ENCODE results near the gene ECSCR.

The ECSCR gene

DNA sequence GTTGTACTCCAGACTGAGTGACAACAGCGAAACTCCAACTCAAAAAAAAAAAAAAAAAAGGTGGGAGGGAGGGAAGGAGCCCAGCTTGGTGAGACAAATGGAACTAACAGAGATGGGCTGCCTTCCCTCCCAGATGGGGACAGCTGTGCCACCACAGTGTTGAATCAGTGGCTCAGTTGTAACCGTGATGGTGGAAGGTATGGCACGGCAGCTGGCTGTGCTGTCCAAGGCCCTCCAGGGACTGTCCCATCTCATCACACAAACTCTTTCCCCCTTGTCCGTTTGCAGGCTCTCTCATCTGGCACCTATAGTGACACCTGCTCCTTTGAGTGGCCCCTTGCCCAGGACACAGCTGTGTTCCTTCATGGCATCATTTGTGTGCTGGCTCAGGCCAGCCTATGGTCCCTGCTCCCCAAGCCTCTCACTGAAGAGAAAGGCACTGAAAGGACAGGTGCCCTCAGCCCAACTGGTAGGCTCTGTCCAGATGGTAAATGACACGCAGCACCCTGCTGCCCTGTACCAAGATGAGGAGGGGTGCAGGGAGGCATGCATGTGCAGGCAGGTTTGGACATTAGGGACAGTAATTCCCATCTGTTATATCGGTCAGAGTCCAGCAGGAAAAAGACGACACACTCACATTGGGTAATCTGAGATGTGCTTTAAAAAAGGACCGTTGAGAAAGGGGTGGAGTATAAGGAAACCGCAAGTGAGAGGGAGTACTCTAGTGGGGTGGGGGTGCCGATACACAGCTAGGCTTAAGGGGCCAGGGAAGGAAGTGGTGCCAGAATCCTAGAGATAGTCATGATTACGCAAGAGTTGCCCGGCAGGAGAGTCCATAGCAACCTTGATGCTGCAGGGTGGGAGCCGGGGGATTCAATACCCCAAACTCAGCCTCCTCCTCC is 12.6 kb upstream of the ECSCR start:
- no peak for DNase-seq

DNA sequence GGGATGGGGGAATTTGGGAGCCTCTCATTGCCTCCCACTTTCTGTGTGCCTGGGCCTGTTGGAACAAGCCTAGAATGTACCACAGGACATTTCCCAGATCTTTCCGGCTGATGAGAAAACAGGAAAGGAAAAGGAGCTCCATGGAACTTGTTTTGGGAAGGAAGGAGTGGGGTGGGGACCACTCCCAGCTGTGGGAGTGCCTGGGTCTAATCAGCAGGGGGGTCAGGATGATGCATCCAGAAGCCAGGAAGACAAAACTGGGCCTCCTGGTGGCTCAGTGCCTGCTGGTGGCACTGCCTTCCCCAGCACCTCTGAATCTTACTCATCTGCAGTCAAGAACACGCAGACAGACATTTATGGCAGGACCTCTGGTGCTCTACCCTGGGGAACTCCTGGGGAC is 11.0 kb upstream of the ECSCR start:
- DNase-seq = no peak

DNA sequence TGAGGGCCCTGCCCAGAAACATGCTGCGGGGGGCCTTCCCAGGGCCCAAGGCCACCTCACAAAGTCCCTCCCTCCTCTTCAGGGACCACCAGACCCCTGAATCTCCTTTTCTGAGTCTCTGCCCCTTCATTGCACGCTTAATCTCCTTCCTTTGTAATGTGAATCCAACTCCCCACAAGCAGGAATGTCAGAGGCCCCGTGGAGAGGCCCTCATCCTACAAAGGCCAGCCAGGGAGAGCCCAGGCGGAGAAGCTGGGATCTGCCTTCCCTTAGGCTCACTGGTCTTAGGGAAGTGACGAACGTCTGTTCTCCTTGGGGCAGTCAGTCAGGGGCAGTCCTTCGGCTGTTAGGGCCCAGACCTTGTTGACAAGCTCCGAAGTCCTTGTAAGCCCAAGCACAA is 10.6 kb upstream of the ECSCR start:
- DNase-seq = no peak

DNA sequence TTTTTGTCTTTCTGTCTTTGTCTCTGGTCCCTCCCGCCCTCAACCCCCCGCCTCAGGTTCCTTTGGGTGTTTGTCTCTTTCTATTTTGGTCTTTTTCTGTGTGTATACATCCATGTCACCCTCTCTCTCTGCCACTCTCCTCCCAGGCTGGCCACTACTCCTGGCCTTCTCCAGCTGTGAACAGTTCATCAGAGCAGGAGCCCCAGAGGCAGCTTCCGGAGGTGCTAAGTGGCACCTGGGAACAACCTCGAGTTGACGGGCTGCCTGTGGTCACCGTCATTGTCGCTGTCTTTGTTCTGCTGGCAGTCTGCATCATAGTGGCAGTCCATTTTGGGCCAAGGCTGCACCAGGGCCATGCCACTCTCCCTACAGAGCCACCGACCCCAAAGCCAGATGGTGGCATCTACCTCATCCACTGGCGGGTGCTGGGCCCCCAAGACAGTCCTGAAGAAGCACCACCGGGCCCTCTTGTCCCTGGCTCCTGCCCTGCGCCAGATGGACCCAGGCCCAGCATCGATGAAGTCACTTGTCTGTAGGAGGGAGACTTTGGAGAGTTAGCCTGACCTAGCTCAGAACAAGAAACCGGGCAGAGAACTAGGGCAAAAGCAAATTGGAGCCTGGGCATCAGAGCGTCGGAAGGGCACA is 10.0 kb upstream of the ECSCR start:
- DNase-seq = no peak

DNA sequence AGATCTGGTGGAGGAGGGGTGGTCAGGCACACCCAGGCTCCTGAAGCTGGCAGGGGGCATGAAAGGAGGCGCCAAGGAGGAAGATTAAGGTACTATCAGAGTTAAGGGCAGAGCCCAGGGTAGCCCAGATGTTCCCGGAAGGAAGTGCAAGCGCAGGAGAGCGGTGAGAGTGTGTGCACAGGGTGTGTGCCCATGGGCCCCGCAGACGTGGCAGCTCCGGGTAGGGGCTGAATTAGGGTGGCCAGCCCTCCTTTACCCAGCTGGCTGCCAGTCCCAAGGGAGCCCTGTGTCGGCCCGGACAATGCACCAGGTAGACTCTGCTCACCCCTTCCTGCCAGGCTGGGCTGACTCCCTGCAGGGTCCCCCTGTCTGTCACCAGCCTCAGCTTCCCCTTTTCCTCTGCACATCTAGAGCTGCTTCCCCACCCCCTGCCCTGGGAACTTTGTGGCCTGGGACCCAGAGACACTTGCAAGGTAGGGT is 8.3 kb upstream of the ECSCR start, which contains the start of gene SMIM33:
TSS of gene SMIM33 (plus strand) at position 184 of the 480 bp plus-strand sequence. CDS start at position 302, 118 bp downstream.
- DNase-seq = no peak

DNA sequence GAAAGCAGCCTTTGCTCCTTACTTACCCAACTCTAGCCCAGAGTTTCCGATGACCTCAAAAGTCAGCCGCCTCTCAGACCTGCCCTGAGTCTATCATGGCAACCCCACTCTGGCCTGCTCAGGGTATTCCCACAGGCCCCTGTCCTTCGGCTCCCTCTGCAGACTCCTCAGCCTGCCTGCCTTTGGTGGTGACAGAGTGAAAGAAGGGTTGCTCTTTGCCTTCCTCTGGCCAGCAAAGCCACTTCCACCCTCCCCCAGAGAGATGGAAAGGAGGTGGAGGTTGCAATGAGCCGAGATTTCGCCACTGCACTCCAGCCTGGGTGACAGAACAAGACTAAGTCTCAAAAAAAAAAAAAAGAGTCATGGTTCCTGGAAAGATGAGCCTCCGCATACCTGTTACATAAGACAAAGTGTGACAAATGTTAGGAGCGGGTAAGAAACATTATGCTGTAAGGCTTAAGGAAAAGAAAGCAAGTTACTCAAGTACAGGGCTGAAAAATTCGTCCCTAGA is 5.9 kb upstream of the ECSCR start:
- DNase-seq = no peak

DNA sequence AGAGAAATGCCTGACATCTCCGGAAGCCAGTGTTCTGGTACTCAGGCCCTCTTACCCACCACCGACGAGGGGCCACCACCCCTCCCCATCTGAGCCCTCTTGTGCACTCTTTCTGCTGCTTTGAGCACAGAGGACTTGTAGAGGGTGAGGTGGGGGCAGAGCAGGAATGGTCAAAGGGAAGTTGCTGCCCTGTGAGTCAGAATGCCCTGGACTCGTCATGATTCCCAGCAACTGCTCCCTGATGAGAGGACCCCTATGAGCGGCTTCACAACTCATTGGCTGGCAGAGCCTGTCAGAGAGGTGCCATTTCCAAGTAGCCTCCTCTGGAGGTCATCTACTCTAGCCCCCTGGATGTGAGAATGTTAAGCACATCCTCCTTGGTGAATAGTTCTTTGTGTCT is 845 bp downstream of the ECSCR start:
- no peak for DNase-seq

DNA sequence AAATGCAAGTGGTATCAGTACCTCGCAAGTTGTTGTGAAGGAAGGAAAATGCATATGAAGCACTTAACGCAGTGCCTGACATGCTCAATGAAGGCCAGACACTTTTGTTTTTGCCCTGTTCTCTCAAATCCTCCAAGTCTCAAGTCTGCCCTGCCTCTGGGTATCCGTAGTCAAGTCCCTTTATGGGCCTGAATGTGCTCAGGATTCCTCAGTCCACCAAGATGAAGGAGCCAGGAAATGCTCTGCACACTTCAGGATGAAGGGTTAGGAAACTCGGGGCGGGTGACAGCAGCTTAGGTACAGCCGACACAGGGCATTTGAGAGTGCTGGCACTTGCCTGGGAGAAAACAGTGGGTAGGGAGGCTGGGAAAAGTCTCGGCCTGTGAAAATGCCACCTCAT is 1.4 kb downstream of the ECSCR start:
- no peak for DNase-seq

DNA sequence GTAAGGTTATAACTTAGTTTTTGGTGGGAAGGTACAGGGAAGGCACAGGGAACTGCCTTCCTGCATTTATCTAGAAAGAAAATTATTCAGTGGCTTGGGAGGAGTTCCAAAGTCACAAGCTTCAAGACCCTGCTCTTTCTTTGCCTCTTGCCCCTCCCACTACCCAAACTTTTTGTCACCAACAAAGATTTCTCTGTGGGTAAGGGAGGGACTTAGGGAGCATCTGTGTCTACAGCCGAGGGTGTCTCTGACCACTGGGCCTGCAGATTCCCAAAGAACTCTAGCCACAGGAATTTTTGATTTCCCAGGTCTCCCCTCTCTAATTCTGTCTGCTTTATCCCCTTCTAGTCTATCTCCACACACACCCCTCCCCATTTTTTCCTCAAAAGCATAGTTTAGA is 2.1 kb downstream of the ECSCR start:
- no peak for DNase-seq

DNA sequence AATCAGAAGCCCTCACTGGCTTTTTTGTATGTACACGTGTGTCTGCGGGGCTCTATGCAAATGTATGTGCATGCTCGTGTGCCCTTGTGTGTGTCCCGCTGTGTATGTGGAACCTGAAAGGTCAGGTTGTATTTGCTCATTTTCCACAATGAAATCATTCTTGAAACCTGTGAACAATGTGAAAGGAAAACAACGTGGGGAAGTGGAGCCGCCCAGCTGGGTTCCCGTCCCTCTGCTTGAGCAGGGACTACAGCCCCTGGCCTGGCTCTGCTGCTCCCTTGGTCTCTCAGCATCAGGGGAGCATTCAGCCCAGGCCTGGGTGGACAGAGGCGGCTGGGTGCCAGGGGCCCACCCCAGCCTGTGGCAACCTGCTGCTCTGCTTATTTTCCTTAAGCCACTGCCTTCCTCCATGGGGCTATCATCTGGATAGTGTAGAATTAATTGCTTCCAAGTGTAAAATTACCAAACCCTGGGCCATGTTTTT is 3.0 kb downstream of the ECSCR start:
- DNase-seq = no peak

DNA sequence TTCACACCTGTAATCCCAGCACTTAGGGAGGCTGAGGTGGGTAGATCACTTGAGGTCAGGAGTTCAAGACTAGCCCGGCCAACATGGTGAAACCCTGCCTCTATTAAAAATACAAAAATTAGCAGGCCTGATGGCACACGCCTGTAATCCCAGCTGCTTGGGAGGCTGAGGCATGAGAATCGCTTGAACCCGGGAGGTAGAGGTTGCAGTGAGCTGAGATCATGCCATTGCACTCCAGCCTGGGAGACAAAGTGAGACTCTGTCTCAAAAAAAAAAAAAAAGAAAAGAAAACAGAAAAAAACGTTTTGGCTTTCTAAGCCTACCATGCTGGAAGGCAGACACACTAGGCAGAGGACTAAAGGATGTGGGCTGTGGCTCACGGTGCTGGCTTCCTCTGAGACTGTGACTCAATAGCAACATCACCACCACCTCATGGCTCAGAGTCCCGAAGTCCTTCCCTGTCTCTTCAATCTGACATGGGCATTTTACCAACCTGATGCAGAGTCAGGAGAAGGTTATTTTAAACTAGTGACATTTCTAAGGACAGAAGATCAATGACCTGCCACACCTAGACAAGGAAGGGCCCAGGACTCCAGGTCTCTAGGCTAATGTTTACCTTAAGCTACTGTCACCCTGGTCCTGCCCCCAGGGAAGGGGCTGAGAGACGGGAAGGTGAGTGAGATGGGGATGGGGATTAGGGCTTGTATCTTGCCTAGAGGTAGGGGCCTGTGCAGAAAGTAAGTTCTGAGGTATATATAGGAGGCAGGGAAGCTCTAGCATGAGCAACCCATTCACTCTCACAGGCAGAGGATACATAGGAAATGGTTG is 3.7 kb downstream of the ECSCR start:
- no peak for DNase-seq

DNA sequence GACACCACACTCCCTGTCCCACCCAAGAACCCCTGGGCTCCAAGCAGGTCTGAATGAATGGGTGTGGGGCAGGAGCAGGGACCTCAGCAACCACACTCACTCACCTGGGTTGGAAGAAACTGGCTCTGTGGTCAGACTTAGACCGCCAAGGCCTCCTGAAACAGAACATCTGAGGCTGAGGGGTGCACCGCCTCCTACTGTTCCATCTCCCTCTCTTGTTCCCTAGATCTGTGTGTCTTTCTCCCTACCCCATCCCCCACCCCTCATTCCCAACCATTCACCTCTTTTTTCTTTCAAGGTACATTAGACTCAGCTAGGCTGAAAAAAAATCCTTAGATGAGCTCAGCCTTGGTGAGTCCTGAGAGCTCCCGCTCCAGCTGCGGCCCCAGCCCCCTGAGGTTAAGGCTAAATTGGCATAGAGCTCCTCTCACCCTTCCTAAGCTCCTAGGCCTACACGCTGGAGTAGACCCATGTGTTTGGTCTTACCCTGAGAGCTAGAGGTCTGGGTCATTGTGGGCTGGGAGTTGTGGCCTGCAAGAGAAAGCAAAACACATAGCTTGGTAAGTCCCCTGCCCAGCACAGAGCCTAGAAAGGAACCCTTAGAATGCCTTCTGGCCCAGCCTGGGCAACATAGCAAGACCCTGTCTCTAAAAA is 4.8 kb downstream of the ECSCR start:
- no peak for DNase-seq

DNA sequence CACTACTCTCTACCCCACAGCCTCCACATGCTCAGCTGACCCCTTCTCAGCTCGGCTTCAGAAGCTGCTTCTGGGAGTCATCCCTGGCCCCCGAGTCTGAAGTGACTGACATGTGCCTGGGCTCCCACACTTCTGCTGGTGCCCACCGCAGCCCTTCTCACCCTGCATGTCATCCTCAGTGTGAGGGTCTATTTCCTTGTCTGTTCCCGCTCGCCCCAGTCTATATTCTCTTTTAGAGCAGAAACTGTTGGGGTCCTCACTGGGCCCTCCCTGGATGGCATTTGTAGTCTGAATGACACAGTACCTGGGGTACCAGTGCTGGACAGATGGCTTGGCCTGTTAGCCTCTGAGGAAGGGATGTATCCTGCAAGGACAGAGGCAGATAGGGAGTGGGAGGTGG is 5.3 kb downstream of the ECSCR start:
- DNase-seq = no peak

DNA sequence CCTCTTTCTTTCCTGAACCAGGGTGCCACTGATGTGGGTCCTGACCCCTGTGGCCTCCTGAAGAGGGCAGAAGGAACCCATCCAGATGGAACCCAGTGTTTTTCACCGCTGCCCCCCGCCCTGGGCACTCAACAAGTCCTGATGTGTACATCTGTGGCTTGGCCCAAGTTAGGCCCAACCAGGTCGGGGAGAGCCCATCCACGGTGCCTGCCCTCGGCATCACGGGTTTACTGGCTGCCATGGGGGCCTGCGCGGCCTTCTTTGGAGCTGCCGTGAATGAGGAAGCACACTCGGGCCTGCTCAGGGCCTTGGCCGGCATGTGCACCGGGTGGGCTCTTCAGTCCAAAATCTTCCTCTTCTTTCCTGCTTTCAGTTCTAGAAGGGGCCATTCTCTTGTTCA is 5.8 kb downstream of the ECSCR start:
- DNase-seq = no peak

DNA sequence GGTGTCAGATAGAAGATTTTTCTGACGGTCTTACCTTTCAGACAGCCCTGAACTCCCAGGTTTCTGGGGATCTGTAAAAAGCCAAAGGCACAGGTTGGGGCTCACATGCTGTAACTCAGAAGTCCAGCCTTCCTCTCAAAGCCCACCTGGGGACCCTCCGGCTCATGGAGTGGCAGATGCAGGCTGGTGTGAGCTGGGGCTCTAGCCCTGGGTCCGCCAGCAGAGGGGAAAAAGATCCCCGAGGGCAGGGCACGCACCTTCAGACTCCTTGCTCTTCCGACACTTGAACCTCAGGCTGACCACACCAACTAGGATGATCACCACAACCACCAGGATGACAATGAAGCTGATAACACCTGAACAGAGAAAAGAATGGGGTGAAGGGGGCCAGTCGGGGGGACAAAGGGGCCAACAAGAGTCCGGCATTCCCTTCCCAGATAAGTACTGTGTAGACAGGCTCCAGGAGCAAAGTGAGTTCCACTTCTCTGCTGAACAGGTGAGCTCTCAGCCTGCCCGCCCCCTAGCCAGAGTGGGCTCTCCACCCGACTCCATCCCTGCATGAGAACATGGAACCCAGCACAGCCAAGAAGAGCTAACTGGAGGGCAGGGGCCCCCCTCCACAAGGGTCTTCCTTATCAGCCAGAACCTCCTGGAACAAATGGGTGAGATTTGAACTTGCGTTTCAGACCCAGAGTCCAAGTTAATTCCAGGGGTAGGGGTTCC is 7.8 kb downstream of the ECSCR start:
- no peak for DNase-seq

DNA sequence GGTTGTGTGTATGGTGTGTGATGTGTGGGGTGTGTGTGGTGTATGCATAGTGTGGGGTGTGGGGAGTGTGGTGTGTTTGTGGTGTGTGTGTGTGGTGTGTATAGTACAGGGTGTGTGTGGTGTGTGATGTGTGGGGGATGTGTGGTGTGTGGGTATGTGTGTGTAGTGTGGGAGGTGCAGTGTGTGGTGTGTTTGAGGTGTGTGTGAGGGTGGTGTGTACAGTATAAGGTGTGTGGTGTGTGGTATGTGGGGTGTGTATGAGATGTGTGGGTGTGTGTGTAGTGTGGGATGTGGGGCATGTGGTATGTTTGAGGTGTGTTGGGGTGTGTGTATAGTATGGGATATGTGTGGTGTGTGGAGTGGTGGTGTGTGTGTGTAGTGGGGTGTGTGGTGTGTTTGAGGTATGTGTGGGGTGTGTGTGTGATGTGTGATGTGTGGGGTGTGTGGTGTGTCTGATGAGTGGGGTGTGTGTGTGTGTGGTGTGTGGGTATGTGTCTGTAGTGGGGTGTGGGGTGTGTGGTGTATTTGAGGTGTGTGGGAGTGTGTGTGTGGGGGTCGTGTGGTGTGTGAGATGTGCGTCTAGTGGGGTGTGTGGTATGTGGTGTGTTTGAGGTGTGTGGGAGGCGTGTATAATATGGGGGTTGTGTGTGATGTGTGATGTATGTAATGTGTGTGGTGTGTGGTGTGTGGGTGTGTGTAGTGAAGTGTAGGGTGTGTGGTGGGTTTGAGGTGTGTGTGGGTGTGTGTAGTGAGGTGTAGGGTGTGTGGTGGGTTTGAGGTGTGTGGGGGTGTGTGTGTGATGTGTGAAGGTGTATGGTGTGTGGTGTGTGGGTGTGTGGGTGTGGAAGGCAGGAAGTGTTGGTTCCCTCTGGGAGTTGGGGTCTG is 8.6 kb downstream of the ECSCR start:
- DNase-seq = no peak

DNA sequence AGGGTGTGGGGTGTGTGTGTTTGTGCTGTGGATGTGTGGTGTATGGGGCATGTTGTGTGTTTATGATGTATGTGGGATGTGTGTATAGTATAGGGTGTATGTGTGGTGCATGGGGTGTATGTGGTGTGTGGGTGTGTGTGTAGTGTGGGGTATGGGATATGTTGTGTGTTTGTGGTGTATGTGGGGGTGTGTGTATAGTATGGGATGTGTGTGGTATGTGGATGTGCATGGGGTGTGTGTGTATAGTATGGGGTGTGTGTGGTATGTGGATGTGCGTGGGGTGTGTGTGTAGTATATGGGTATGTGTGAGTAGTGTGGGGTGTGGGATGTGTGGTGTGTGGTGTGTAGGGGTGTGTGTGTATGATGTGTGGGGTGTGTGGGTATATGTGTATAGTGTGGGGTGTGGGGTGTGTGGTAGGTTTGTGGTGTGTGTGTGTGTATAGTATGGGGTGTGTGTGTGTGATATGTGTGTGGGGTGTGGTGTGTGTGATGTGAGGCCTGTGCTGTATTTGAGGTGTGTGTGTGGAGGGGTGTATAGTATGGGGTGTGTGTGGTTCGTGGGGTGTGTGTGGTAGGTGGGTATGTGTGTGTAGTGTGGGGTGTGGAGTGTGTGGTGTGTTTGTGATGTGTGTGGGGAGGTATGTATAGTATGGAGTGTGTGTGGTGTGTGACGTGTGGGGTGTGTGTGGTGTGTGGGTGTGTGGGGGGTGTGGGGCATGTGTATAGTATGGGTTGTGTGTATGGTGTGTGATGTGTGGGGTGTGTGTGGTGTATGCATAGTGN is 10.5 kb downstream of the ECSCR start:
- no peak for DNase-seq

DNA sequence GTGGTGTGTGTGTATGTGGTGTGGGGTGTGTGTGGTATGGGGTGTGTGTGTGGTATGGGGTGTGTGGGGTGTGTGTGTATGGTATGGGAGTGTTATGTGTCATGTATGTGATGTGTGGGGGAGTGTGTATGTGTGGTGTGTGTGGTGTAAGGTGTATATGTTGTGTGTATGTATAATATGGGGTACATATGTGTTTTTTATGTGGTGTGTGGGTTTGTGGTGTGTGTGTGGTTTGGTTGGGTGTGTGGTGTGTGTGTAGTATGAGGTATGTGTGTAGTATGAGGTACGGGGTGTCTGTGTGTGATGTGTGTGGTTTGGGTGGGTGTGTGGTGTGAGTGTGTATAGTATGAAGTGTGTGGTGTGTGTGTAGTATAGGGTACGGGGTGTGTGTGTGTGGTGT is 11.4 kb downstream of the ECSCR start:
- DNase-seq = no peak
